ENCODE results near the gene ERGIC1. TPM values are rescaled to one million over a fixed set of nuclear protein-coding genes. Genes with fewer than 3 reads are reported as not detected.
A peak's percentile ranks its signal among the peaks of the same experiment; 100 is the strongest.

Gene ERGIC1
- total and polyA plus RNA-seq, 2 of the 8 experiments (the other 6 are each of a cell fraction or from before 2014, with no cell fraction given), result 95.3 to 106 TPM

DNA sequence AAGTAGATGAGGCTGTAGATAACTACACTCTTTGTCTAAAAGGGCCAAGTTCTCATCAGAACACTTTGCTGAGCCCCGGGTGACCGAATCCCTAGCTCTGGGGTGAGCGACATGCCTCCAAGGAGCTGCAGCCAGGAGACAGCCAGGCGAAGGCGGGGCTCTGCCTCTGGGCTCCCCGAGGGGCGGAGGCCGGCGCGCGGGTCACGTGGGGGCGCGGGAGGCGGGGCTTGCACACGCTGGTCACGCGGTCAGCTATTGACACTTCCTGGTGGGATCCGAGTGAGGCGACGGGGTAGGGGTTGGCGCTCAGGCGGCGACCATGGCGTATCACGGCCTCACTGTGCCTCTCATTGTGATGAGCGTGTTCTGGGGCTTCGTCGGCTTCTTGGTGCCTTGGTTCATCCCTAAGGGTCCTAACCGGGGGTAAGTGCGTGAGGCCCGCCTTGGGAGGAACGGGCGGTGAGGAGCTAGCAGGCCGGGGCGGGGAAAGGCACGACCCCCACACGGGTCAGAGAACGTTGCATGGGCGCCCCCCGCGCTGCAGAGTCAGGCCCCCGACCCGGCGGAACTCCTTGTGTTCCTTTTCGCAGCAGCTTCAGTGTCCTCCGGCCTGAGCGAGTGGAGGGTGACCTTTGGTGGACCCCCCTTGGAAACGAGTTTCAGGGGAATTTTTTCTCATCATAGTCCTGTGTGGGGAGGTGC lies 149.6 kb downstream of the ERGIC1 start, which contains the start of gene ATP6V0E1:
Gene ATP6V0E1 (plus strand): TSS at position 230 of the 702 bp plus-strand sequence. CDS start 90 bp downstream, at position 320.
- Histone ChIP-seq H4K91ac (replicated peaks; ENCODE audit: insufficient read length, low read length) (peak within 1 kb of the TSS; percentile 86), H3K14ac (ENCODE audit: insufficient read length) (no peak within 1 kb of the TSS), H3K23ac (ENCODE audit: insufficient read length) (no peak within 1 kb of the TSS), H3K36me3 (ENCODE audit: control insufficient read depth in 2 of 4, insufficient read depth in 4 of 4, low read length in 3 of 4) (peaks cover 0 to 7% (median 1%) of the 10 kb centered on the region in 4 experiments; a peak in 2 of 8 replicates), H3K18ac (ENCODE audit: extremely low read depth, low read length) (peak within 1 kb of the TSS; percentile 80), H4K20me1 (replicated peaks in 1 of 2; ENCODE audit: control insufficient read depth in 1 of 2, insufficient read depth in 2 of 2, low read length in 2 of 2) (peaks cover 0 to 2% of the 10 kb centered on the region in 2 experiments), H3K4me3 (ENCODE audit: extremely low read depth in 1 of 4, insufficient read depth in 2 of 4, low read depth in 3 of 4, low read length in 4 of 4) (peak within 1 kb of the TSS; percentile 77 to 92 (median 88)), H2BK5ac (ENCODE audit: low read depth, low read length) (peak within 1 kb of the TSS; percentile 91), H3K27me3 (replicated peaks in 1 of 4; ENCODE audit: control insufficient read depth in 3 of 4, extremely low read depth in 1 of 4, insufficient read depth in 3 of 4, low read length in 3 of 4) (no peaks in the 10 kb centered on the region), H3K23me2 (ENCODE audit: low read depth, low read length) (peaks cover 3% of the 10 kb centered on the region; the same call in 1 of the 2 replicates), H3K4ac (replicated peaks; ENCODE audit: insufficient read length, low read depth, low read length) (peak within 1 kb of the TSS; percentile 95), H2BK120ac (replicated peaks; ENCODE audit: low read depth, low read length) (no peak within 1 kb of the TSS), H3K79me2 (ENCODE audit: control insufficient read depth in 1 of 2, insufficient read depth in 2 of 2, low read length in 2 of 2) (peaks cover 5 to 33% of the 10 kb centered on the region in 2 experiments), H2AK5ac (ENCODE audit: low read depth, low read length) (peak within 1 kb of the TSS; percentile 3; the same call in 1 of the 2 replicates), H2BK20ac (ENCODE audit: low read length) (no peak within 1 kb of the TSS), H2BK15ac (ENCODE audit: low read length) (no peak within 1 kb of the TSS), H3K9me3 (ENCODE audit: insufficient read depth in 2 of 2, low read depth in 1 of 2, low read length in 1 of 2) (no peaks in the 10 kb centered on the region), H2BK12ac (ENCODE audit: low read depth, low read length) (peak within 1 kb of the TSS; percentile 68), H4K5ac (ENCODE audit: insufficient read length, low read depth, low read length) (peak within 1 kb of the TSS; percentile 67), H3K56ac (replicated peaks; ENCODE audit: insufficient read length, low read depth, low read length) (no peak within 1 kb of the TSS), H2AFZ (ENCODE audit: low read length) (0 out of 2 replicates have a peak within 1 kb of the TSS, but pooled peaks have one; percentile 27), H3K4me2 (ENCODE audit: insufficient read depth in 1 of 2, low read depth in 2 of 2, low read length in 2 of 2) (peak within 1 kb of the TSS; percentile 57 to 72), H3K79me1 (ENCODE audit: low read depth, low read length) (no peaks in the 10 kb centered on the region), H3K4me1 (replicated peaks in 1 of 4; ENCODE audit: control insufficient read depth in 3 of 4, insufficient read depth in 4 of 4, low read length in 3 of 4) (peaks cover 0 to 2% (median 0%) of the 10 kb centered on the region in 4 experiments; a peak in 4 of 7 replicates), H3K27ac (ENCODE audit: low read depth, low read length) (peak within 1 kb of the TSS; percentile 80), H3K9ac (replicated peaks in 1 of 4; ENCODE audit: extremely low read depth in 1 of 4, low read depth in 3 of 4, low read length in 3 of 4) (peak within 1 kb of the TSS; percentile 66 to 89 (median 84)), H4K8ac (ENCODE audit: extremely low read depth, insufficient read depth, low read length) (peak within 1 kb of the TSS; percentile 97)
- ChIA-PET POLR2A (ENCODE audit: partially characterized antibody) (interaction anchor here (0.8 to 2.1 kb wide), 20 partner anchors 10 to 335 kb away, joined by 3 to 12 read pairs (median 4); partner anchors contain the start of genes BNIP1 and RPL26L1), CTCF (ENCODE audit: partially characterized antibody) (interaction anchor here (0.7 to 2.1 kb wide), 23 partner anchors 11 to 870 kb away, joined by 3 to 6 read pairs (median 3); partner anchors contain the start of gene BNIP1)
- FAIRE-seq (no peak), DNase-seq (ENCODE audit: low read depth in 1 of 2, low spot score in 2 of 2) (peak; percentile 77 to 98)
- WGBS, 2 experiments (ENCODE audit: extremely low coverage in 1 of 2, insufficient coverage in 1 of 2, insufficient read length in 1 of 2, insufficient replicate concordance in 2 of 2, low coverage in 1 of 2, low lambda C conversion rate in 2 of 2, missing lambda C conversion rate in 1 of 2), result 2% methylated on average over 39 of the region's 49 CpGs; no CpG with 5 or more reads in 1 of the 2 experiments
- TF ChIP-seq ZNF274 (IDR thresholded peaks at IDR 0.05; ENCODE audit: borderline replicate concordance, extremely low read depth, low read length) (no peak), KDM1A (IDR thresholded peaks at IDR 0.05; ENCODE audit: borderline replicate concordance, low read length) (no peak), ASH2L (IDR thresholded peaks at IDR 0.05; ENCODE audit: low read length) (peak; percentile 79), GABPA (IDR thresholded peaks at IDR 0.05; ENCODE audit: borderline replicate concordance, insufficient read depth, low read length) (no peak)
- TF ChIP-seq, protein P1, sequence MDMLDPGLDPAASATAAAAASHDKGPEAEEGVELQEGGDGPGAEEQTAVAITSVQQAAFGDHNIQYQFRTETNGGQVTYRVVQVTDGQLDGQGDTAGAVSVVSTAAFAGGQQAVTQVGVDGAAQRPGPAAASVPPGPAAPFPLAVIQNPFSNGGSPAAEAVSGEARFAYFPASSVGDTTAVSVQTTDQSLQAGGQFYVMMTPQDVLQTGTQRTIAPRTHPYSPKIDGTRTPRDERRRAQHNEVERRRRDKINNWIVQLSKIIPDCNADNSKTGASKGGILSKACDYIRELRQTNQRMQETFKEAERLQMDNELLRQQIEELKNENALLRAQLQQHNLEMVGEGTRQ (IDR thresholded peaks at IDR 0.05; ENCODE audit: low read length), result peak; percentile 98
